ENCODE results near the gene DCLK1.

DCLK1 gene

GRCh38 chr13:36146511-36147269 is 15.5 kb upstream of the DCLK1 start:
- Mint-ChIP-seq H3K27ac (no peak overlapping the region), H3K4me3 (no peak overlapping the region), H3K9me3 (ENCODE audit: low read depth) (no peaks in the 10 kb centered on the region), H3K27me3 (no peaks in the 10 kb centered on the region), H3K36me3 (no peaks in the 10 kb centered on the region), H3K4me1 (ENCODE audit: low read depth) (no peaks in the 10 kb centered on the region)

GRCh38 chr13:36143738-36144137 is 12.6 kb upstream of the DCLK1 start:
- peaks cover 1% of the 10 kb centered on the region for H3K27me3 Mint-ChIP-seq
- H3K4me3 Mint-ChIP-seq, result no peak overlapping the region
- peaks cover 6% of the 10 kb centered on the region for H3K9me3 Mint-ChIP-seq (ENCODE audit: low read depth)
- no peak overlapping the region for H3K27ac Mint-ChIP-seq
- H3K36me3 Mint-ChIP-seq, result no peaks in the 10 kb centered on the region
- no peaks in the 10 kb centered on the region for H3K4me1 Mint-ChIP-seq (ENCODE audit: low read depth)

GRCh38 chr13:36142735-36143134 is 11.6 kb upstream of the DCLK1 start:
- H3K4me3 Mint-ChIP-seq, result no peak overlapping the region
- H3K27ac Mint-ChIP-seq, result no peak overlapping the region
- H3K27me3 Mint-ChIP-seq, result peaks cover 2% of the 10 kb centered on the region
- no peaks in the 10 kb centered on the region for H3K4me1 Mint-ChIP-seq (ENCODE audit: low read depth)
- H3K36me3 Mint-ChIP-seq, result no peaks in the 10 kb centered on the region
- peaks cover 6% of the 10 kb centered on the region for H3K9me3 Mint-ChIP-seq (ENCODE audit: low read depth)

DNA sequence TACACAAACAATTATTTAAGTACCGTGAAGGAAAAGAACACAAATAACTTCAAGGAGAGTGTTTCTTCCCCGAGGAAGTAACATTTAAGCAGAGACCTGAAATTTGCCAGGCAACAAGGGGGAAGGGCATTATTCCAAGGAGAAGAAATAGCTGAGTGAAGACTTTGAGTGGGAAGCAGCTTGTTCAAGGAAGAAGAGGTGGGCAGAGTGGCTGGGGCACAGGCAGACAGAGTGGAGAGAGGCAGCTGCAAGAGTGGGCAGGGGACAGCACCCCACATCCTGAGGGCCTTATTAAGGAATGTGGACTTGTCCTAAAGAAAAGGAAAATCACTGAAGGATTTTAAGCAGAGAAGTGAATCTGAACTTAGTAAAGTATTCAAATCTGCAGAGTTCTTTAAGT is 4.7 kb upstream of the DCLK1 start:
- no peaks in the 10 kb centered on the region for H3K36me3 Mint-ChIP-seq
- H3K27me3 Mint-ChIP-seq, result peaks cover 27% of the 10 kb centered on the region
- peaks cover 7% of the 10 kb centered on the region for H3K9me3 Mint-ChIP-seq (ENCODE audit: low read depth)
- no peak overlapping the region for H3K4me3 Mint-ChIP-seq
- no peak overlapping the region for H3K27ac Mint-ChIP-seq
- H3K4me1 Mint-ChIP-seq (ENCODE audit: low read depth), result no peaks in the 10 kb centered on the region

GRCh38 chr13:36134632-36135031 is 3.5 kb upstream of the DCLK1 start:
- Mint-ChIP-seq H3K4me1 (ENCODE audit: low read depth) (no peaks in the 10 kb centered on the region), H3K27ac (no peak overlapping the region), H3K27me3 (peaks cover 31% of the 10 kb centered on the region), H3K9me3 (ENCODE audit: low read depth) (peaks cover 4% of the 10 kb centered on the region), H3K36me3 (no peaks in the 10 kb centered on the region), H3K4me3 (no peak overlapping the region)

- H3K4me3 Mint-ChIP-seq, result no peak overlapping the region
- H3K27me3 Mint-ChIP-seq, result peaks cover 31% of the 10 kb centered on the region
- H3K4me1 Mint-ChIP-seq (ENCODE audit: low read depth), result no peaks in the 10 kb centered on the region
- H3K9me3 Mint-ChIP-seq (ENCODE audit: low read depth), result peaks cover 4% of the 10 kb centered on the region
- no peak overlapping the region for H3K27ac Mint-ChIP-seq
- H3K36me3 Mint-ChIP-seq, result no peaks in the 10 kb centered on the region
These were observed 2.9 kb upstream of the DCLK1 start for GRCh38 chr13:36133950-36134626.

- H3K27ac Mint-ChIP-seq, result no peak overlapping the region
- no peak overlapping the region for H3K4me3 Mint-ChIP-seq
- peaks cover 4% of the 10 kb centered on the region for H3K9me3 Mint-ChIP-seq (ENCODE audit: low read depth)
- H3K27me3 Mint-ChIP-seq, result peaks cover 31% of the 10 kb centered on the region
- H3K4me1 Mint-ChIP-seq (ENCODE audit: low read depth), result no peaks in the 10 kb centered on the region
- no peaks in the 10 kb centered on the region for H3K36me3 Mint-ChIP-seq
These were observed 1.2 kb upstream of the DCLK1 start for GRCh38 chr13:36132376-36132775.

- H3K4me1 Mint-ChIP-seq (ENCODE audit: low read depth), result no peaks in the 10 kb centered on the region
- H3K36me3 Mint-ChIP-seq, result no peaks in the 10 kb centered on the region
- H3K27ac Mint-ChIP-seq, result no peak overlapping the region
- peaks cover 4% of the 10 kb centered on the region for H3K9me3 Mint-ChIP-seq (ENCODE audit: low read depth)
- H3K4me3 Mint-ChIP-seq, result no peak overlapping the region
- peaks cover 31% of the 10 kb centered on the region for H3K27me3 Mint-ChIP-seq
These were observed 732 bp upstream of the DCLK1 start for GRCh38 chr13:36131931-36132297.

- Mint-ChIP-seq H3K27ac (no peak overlapping the region), H3K36me3 (no peaks in the 10 kb centered on the region), H3K27me3 (peaks cover 29% of the 10 kb centered on the region), H3K9me3 (ENCODE audit: low read depth) (peaks cover 4% of the 10 kb centered on the region), H3K4me3 (no peak overlapping the region), H3K4me1 (ENCODE audit: low read depth) (no peaks in the 10 kb centered on the region)
These were observed 495 bp downstream of the DCLK1 start for GRCh38 chr13:36130552-36131221.

- Mint-ChIP-seq H3K27me3 (peaks cover 27% of the 10 kb centered on the region), H3K36me3 (no peaks in the 10 kb centered on the region), H3K4me1 (ENCODE audit: low read depth) (no peaks in the 10 kb centered on the region), H3K9me3 (ENCODE audit: low read depth) (peaks cover 4% of the 10 kb centered on the region), H3K4me3 (no peak overlapping the region), H3K27ac (no peak overlapping the region)
These were observed 1.0 kb downstream of the DCLK1 start for GRCh38 chr13:36130193-36130551.

- Mint-ChIP-seq H3K27me3 (peaks cover 22% of the 10 kb centered on the region), H3K4me3 (no peak overlapping the region), H3K9me3 (ENCODE audit: low read depth) (peaks cover 4% of the 10 kb centered on the region), H3K27ac (no peak overlapping the region), H3K4me1 (ENCODE audit: low read depth) (no peaks in the 10 kb centered on the region), H3K36me3 (no peaks in the 10 kb centered on the region)
These were observed 1.6 kb downstream of the DCLK1 start for GRCh38 chr13:36129539-36129938.

DNA sequence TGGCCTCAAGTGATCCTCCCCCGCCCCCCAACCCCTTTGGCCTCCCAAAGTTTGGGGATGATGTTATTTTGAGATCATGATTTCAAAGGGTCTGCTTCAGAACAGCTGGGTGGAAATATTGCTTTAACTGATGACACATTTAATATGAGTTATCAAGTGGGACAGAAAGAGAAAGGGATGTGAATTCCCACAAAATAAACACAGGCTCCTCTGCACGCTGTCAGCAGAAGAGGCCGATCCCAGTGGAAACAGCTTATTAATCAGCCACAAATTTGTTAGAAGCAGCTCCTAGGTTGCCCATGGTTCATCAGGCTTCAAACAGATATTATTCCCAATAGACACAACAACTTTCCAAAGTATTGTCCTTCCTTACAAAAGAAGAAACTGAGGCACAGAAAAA is 4.7 kb downstream of the DCLK1 start:
- Mint-ChIP-seq H3K27me3 (peaks cover 8% of the 10 kb centered on the region), H3K4me1 (ENCODE audit: low read depth) (no peaks in the 10 kb centered on the region), H3K36me3 (no peaks in the 10 kb centered on the region), H3K9me3 (ENCODE audit: low read depth) (no peaks in the 10 kb centered on the region), H3K27ac (no peak overlapping the region), H3K4me3 (no peak overlapping the region)

DNA sequence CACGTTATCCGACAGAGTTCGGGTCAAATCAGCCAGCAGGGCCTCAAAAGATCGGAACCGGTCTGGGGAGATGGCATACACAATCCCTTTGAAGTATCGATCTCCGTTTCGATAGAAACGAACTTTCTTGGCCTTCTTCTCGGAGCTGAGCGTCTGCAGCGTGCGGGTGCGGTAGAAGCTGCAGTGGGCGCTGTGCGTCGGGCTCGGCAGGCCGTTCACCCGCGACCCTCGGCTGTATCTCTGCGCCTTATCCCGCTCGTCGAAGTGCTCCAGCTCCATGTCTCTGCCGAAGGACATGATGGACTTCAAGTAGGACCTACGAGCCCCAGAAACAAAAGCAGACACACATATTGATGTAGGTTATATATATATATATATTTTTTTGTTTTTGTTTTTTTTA is 5.3 kb downstream of the DCLK1 start:
- Mint-ChIP-seq H3K4me1 (ENCODE audit: low read depth) (no peaks in the 10 kb centered on the region), H3K27ac (no peak overlapping the region), H3K9me3 (ENCODE audit: low read depth) (no peaks in the 10 kb centered on the region), H3K27me3 (peaks cover 8% of the 10 kb centered on the region), H3K36me3 (no peaks in the 10 kb centered on the region), H3K4me3 (no peak overlapping the region)

- H3K27me3 Mint-ChIP-seq, result peaks cover 3% of the 10 kb centered on the region
- H3K4me3 Mint-ChIP-seq, result no peak overlapping the region
- H3K27ac Mint-ChIP-seq, result no peak overlapping the region
- no peaks in the 10 kb centered on the region for H3K9me3 Mint-ChIP-seq (ENCODE audit: low read depth)
- no peaks in the 10 kb centered on the region for H3K4me1 Mint-ChIP-seq (ENCODE audit: low read depth)
- no peaks in the 10 kb centered on the region for H3K36me3 Mint-ChIP-seq
These were observed 6.9 kb downstream of the DCLK1 start for GRCh38 chr13:36124236-36124822.

DNA sequence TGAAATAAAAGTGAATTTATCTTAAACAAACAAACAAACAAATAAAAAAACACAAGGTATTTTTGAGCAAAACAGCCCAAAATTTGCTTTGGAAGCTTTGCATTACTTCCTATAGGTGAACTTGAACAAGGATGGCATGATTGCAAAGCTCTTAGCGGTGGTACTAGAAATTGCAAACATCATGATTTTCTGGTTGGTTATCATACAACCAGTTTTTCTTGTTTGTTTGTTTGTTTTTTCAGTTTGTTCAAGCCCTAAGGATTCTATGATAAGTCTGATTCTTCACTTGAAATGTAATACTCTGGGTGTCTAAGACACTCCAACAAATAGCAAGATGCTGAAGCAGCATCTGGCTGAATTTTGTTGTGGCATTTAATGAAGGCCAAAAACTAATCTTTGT is 15.9 kb downstream of the DCLK1 start:
- Mint-ChIP-seq H3K9me3 (ENCODE audit: low read depth) (no peaks in the 10 kb centered on the region), H3K36me3 (no peaks in the 10 kb centered on the region), H3K4me1 (ENCODE audit: low read depth) (no peaks in the 10 kb centered on the region), H3K27ac (no peak overlapping the region), H3K4me3 (no peak overlapping the region), H3K27me3 (no peaks in the 10 kb centered on the region)

Data from activated naive CD8-positive, alpha-beta T cell (primary cell).